Fibroblast of villous mesenchyme (primary cell): ENCODE data around the gene ANO4. TPM values are rescaled to one million over a fixed set of nuclear protein-coding genes. Genes with fewer than 3 reads are reported as not detected.

Experiments
- DNase-seq: peaks from one replicate; pipeline ENCODE4 v3.0.0-alpha.2; 2010; ENCODE audit warnings: low read depth
- H3K4me3 ChIP-seq: 2 replicates; pipeline ENCODE4 v1.5.1; 2011; ENCODE audit warnings: low read depth, mild to moderate bottlenecking, low read length
- CTCF ChIP-seq: IDR thresholded peaks from 2 replicates; pipeline ENCODE4 v1.5.1; 2012; ENCODE audit warnings: low read depth, mild to moderate bottlenecking, low read length; ENCODE audit not compliant: insufficient read depth
- total RNA-seq: library from RNA; depleted of rRNA; stranded (reverse); fragments of >200 nt; gene quantifications from 2 replicates; pipeline ENCODE4 v1.2.3, GENCODE V29; 2012

Gene ANO4
- total RNA-seq, 1 donor = 13.8 TPM

DNA sequence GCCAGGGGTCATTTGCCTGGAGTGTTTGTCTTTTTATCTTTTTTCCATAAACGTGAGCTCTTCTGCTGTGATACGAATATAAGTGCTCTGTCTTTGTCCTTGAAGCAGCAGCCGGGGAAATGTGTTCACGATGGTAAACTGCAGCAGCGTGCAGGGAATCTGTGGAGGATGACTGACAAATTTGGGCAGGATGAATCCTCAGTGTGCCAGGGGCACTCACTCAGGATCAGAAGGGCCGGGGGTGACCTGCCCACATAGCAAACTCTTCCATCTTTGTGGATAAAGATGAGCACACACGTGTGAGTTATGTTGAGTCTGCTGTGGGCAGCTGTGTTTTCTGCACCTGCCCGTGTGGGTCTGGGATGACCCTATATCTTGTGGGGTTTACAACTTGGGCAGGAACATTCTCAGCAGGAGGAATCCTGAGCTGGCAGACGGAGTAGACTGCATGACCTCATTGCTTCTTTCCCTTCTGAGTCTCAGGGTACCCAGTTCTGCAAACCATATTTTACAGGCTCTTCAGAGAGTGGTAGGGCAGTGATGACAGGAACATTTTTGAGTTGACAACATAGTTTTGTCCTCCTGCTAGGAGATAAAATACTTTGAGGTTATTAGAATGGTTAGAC lies 711 bp downstream of the ANO4 start:
- H3K4me3 ChIP-seq = peak overlapping the region; percentile 43
- no peak for DNase-seq
- TF ChIP-seq CTCF = no peak

DNA sequence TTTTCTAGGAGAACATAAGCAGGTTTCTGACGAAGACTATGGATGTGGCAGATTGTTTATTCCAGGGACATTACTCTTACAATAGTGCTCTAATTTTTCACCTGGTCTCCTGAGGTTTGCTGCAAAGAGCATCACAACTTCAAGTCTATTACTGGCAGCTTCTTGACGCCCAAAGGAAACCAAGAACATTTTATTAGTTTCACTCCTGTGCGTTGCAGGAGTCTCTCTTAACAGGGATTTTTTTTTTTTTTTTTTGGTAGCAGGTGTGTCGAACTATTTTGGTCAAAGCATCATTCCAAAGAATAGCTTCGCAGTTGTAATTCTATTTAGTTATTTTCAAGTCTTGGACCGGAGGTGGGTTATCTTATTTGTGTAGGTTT lies 1.2 kb downstream of the ANO4 start:
- TF ChIP-seq CTCF = no peak
- H3K4me3 ChIP-seq = peak overlapping the region; percentile 43
- DNase-seq = no peak

GRCh38 chr12:100796621-100797020 lies 2.0 kb downstream of the ANO4 start:
- DNase-seq = no peak
- no peak for TF ChIP-seq CTCF
- no peak overlapping the region for H3K4me3 ChIP-seq

DNA sequence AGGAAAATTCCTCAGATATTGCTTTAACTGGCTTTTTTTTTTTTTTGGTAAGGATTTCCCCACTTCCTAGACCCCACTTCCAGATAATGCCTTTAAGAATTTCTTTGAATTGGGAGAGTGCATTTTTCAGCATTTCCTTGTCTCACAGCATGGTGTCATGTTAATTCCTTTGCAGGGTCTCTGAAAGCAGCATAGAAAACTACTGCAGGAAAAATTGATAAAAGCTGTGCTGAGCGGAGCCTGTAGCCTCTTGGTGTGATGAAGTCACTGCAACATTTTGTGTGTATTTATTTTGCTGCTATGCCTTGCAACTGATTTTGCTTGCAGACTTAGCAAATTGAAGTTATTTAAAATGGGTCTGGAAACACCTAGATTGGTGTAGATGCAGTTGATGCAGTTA lies 2.7 kb downstream of the ANO4 start:
- TF ChIP-seq CTCF = no peak
- DNase-seq = no peak
- no peak overlapping the region for H3K4me3 ChIP-seq

DNA sequence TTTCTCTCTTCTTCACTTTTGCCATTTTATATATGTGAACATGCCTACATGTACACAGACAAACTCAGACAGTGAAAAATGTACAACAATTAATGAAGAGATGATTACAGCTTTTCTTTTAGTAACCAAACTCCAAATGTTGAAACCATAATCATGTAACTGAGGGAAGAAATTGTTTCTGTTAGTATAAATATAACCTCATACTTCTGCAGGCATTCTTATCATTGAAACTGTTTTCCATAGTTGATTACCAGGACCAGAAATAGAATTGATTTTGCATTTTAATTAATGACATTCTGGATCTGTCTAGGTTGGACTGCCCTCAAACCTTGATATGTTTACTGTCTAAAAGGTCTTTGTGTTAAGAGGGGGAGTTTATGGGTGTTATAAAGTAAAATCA lies 3.2 kb downstream of the ANO4 start:
- no peak overlapping the region for H3K4me3 ChIP-seq
- TF ChIP-seq CTCF = no peak
- no peak for DNase-seq

DNA sequence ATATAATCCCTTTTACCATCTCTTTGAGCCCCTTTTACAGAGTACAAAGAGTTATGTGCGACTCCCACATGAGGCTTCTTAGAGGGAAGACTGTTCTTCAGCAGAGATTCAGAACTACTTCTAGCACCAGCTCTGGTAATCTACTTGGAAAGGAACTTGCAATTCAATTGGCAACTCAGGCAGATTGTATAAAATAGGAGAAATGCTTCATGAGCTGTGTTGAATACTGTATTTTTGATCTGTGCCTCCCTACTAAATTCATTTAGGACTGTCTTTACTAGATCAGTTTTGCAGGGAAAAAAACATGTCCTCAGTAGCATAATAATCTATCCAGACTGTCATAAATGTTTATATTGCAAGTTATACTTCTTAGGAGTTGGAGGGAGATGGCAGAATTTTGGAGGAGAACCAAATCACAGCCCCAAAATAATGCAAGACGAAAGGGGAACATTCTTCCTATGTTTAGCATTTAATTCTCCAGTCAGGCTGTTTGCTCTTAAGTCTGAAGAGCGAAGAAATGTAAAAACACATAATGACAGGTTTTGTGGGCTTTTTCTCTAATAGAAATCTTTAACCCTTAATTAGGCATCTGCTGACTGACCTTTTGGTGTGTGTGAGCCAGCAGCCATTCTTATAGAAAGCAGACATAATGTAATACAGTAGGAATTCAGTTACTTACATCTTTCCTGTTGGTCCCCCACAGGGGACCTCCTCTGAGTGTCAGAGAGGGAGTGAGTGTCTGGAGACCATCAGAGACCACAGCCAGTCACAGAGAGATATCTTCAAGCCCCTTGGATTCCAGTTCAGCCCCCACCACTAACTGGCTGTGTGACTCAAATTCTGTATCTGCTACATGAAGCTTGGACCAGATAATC lies 3.9 kb downstream of the ANO4 start:
- TF ChIP-seq CTCF = no peak
- peak; percentile 41 for DNase-seq

More for the DNA sequence above, 3.9 kb downstream of the ANO4 start:
- H3K4me3 ChIP-seq = no peak overlapping the region
